HG03060 (cell line): ENCODE data around the gene L3MBTL1.
"Not testable (repeated sequence)": the region's sequence is repeated elsewhere in the genome, so short reads cannot be mapped to it uniquely, and the experiment has no call there.

Experiments
- ATAC-seq: cut with Tn5 transposase; IDR thresholded peaks from one replicate; pipeline ENCODE4 v1.9.1; 2021; ENCODE audit warnings: low read depth, moderate number of reproducible peaks; ENCODE audit not compliant: unreplicated experiment

The L3MBTL1 gene

DNA sequence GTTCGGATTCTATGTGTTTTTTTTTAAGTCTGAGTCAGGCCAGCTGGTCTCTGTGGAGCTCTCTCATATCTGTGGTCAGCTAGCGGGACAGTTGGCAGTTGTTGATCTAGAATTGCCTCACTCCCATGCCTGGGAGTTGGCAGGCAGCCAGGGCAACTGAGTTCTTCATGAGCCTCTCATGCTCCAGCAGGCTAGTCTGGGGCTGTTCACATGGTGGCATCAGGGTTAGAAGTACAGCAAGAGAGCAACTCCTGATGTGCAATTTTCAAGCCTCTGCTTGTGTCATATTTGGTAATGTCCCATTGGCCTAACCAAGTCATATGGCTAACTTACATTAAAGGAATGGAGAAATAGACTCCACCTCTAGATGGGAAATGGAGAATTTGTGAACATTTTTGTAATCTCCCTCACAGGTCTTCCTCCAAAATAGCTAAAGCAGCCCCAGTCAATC is 76.5 kb downstream of the L3MBTL1 start:
- no peak for ATAC-seq

DNA sequence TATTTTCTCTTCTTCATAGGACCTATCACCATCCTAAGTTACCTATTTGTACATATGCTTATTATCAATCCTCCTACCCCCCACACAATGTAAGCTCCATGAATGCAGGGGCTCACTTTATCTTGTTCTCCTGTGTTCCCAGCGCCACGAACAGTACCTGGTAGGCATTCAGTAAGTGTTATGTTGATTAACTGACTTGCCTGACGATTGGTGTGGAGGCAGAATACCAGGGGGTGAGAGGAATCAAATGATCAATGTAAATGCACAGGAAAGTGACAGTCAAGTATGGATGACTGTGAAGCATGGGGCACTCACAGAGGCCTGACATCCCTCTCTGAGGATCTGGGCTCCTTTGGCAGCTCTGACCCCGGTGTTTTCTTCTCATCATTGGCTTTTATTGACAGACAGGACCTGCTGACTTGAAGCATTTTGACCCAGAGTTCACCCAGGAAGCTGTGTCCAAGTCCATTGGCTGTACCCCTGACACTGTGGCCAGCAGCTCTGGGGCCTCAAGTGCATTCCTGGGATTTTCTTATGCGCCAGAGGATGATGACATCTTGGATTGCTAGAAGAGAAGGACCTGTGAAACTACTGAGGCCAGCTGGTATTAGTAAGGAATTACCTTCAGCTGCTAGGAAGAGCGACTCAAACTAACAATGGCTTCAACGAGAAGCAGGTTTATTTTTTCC is 77.1 kb downstream of the L3MBTL1 start:
- no peak for ATAC-seq

DNA sequence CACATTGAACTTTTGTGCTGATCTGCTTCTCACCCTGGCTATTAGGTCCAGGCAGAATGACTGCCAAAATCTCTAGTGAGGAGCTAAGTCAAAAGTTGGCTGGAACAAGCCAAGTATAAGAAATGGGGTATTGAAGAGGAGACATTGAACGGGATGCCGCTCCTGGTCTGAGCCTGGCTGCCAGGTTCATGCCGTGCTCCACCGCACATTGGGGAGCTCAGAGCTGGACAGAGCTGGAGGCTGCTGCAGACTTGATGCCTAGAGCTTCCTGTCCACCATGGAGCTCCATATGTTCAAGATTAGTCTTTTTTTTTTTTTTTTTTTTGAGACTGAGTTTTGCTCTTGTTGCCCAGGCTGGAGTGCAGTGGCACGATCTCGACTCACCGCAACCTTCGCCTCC is 79.1 kb downstream of the L3MBTL1 start:
- ATAC-seq = no peak

GRCh38 chr20:43588526-43588925 is 81.0 kb downstream of the L3MBTL1 start:
- not testable (repeated sequence) for ATAC-seq

GRCh38 chr20:43590036-43590391 is 82.5 kb downstream of the L3MBTL1 start:
- no peak for ATAC-seq

- peak; percentile 87 for ATAC-seq
Observed at GRCh38 chr20:43590392-43591303, 83.2 kb downstream of the L3MBTL1 start, which contains the start of gene IFT52. TSS of gene IFT52 (plus strand) at chr20:43590937. CDS start at chr20:43594699, 3,762 bp downstream.
